Prostate gland (tissue), 2 donors: ENCODE data around the gene CAMTA2.

Experiments used
- CTCF ChIP-seq, 4 experiments: fragments of 200-600 bp in 2 of 4; fragments of 450-650 bp in 2 of 4; sonication (generic) in 2 of 4; IDR thresholded peaks; 1 replicate in 3 of 4; 2 replicates in 1 of 4; pipeline ENCODE4 v1.5.1; 2016 to 2019; ENCODE audit warnings: antibody characterized with exemption in 4 of 4, mild to moderate bottlenecking in 2 of 4, moderate library complexity in 2 of 4
- POLR2A ChIP-seq: fragments of 450-650 bp; IDR thresholded peaks from one replicate; pipeline ENCODE4 v1.6.1; 2016; ENCODE audit warnings: antibody characterized with exemption, mild to moderate bottlenecking
- POLR2AphosphoS5 ChIP-seq: sonication (generic); formaldehyde crosslinking; IDR thresholded peaks from one replicate; pipeline ENCODE4 v1.6.1; 2017; ENCODE audit warnings: antibody characterized with exemption

DNA sequence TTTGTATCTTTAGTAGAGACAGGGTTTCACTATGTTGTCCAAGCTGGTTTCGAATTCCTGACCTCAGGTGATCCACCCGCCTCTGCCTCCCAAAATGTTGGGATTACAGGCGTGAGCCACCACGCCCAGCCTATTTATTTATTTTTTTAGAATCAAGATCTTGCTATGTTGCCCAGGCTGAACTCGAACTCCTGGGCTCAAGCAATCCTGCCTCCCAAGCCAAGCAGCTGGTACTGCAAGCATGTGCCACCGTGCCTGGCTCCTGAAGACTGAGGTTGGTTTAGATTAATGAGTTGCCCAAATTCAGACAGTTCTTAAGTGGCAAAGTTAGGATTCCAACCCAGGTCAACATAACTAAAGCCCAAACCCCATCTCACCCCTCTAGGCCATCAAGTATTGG is 39.8 kb upstream of the CAMTA2 start:
- no peak for TF ChIP-seq POLR2A
- TF ChIP-seq CTCF (IDR thresholded peaks at IDR 0.05) = no peak
- no peak for TF ChIP-seq POLR2AphosphoS5
